GM12878 (cell line): ENCODE results near the gene STK32A.

Experiments used
- PML ChIP-seq: IDR thresholded peaks from 2 replicates; pipeline ENCODE4 v1.6.1; 2012; ENCODE audit warnings: low read length, inconsistent platforms
- RBBP5 ChIP-seq: fragments of 200-600 bp; sonication (generic); conservative IDR thresholded peaks from 2 replicates; pipeline ENCODE4 v1.6.1; 2016
- SIN3A ChIP-seq: IDR thresholded peaks from 2 replicates; pipeline ENCODE4 v1.6.1; 2012; ENCODE audit warnings: low read depth, low read length, improper control_type of control experiment
- TCF7 ChIP-seq: IDR thresholded peaks from 2 replicates; pipeline ENCODE4 v1.6.1; 2014; ENCODE audit warnings: antibody characterized with exemption, borderline replicate concordance

GRCh38 chr5:147359581-147359980 lies 124.8 kb downstream of the STK32A start:
- TF ChIP-seq SIN3A = no peak
- no peak for TF ChIP-seq RBBP5
- no peak for TF ChIP-seq PML
- TF ChIP-seq TCF7 = no peak
